ENCODE data around the gene MAGEB17. TPM values are rescaled to one million over a fixed set of nuclear protein-coding genes. Genes with fewer than 3 reads are reported as not detected.

Gene MAGEB17
- total RNA-seq, 1 donor: not detected

- H4K20me1 ChIP-seq (ENCODE audit: insufficient read depth, low read length): no peaks in the 10 kb centered on the region
- no peaks in the 10 kb centered on the region for H3K79me2 ChIP-seq (ENCODE audit: insufficient read depth, low read length)
These were observed 18.4 kb downstream of the MAGEB17 start for GRCh38 chrX:16185725-16186136.

DNA sequence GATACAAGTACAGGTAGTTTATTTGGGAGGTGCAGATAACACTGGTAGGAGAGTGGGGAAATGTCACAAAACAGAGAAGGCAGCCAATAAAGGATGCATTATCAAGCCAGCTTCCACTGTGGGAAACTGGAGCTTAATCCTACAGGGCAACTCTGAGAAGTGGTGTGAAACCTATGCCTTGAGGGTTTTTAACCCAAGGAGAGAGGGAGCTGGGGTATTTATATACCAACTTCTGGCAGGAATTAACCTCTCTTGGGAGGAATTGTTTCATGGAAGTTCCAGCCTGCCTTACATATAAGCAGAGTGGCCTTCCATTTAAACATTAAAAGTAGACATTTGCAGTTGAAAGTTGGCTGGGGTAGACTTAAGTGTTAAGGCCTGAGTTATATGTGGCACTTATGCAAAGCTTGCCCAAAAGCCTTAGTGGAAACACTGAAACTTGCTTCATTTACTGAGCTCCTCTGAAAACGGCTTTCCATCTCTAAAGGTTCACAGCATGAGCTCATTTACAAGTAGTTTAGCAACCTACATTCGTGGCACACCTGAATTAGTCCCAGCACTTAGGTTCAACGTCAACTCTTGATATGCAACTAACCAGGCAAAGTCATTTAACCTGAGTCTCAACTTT, 19.2 kb downstream of the MAGEB17 start:
- H2AFZ ChIP-seq (ENCODE audit: low read length): no peak overlapping the region
- H3K4me2 ChIP-seq (ENCODE audit: insufficient read depth, low read length): no peak overlapping the region

More at GRCh38 chrX:16185725-16186136, 18.4 kb downstream of the MAGEB17 start:
- Histone ChIP-seq H3K4me2 (ENCODE audit: insufficient read depth, low read length) (no peak overlapping the region), H3K27me3 (ENCODE audit: insufficient read depth, low read length) (no peaks in the 10 kb centered on the region), H3K9me3 (ENCODE audit: low read depth, low read length) (no peaks in the 10 kb centered on the region), H3K36me3 (ENCODE audit: insufficient read depth, low read length) (no peaks in the 10 kb centered on the region), H3K27ac (ENCODE audit: low read depth, low read length) (peak overlapping the region; percentile 62), H2AFZ (ENCODE audit: low read length) (no peak overlapping the region), H3K4me1 (ENCODE audit: insufficient read depth, low read length) (peaks cover 22% of the 10 kb centered on the region), H3K4me3 (ENCODE audit: insufficient read depth, low read length) (no peak overlapping the region)
- DNase-seq (ENCODE audit: insufficient read length, low spot score, missing footprints): peak; percentile 85
- no peak for TF ChIP-seq CTCF (IDR thresholded peaks at IDR 0.05; ENCODE audit: extremely low read depth, low read depth, low read length)

GRCh38 chrX:16187024-16187760, 19.9 kb downstream of the MAGEB17 start:
- Histone ChIP-seq H3K36me3 (ENCODE audit: insufficient read depth, low read length) (no peaks in the 10 kb centered on the region), H4K20me1 (ENCODE audit: insufficient read depth, low read length) (no peaks in the 10 kb centered on the region), H3K9me3 (ENCODE audit: low read depth, low read length) (no peaks in the 10 kb centered on the region), H3K79me2 (ENCODE audit: insufficient read depth, low read length) (no peaks in the 10 kb centered on the region), H3K4me2 (ENCODE audit: insufficient read depth, low read length) (no peak overlapping the region), H3K4me1 (ENCODE audit: insufficient read depth, low read length) (peaks cover 22% of the 10 kb centered on the region), H3K27me3 (ENCODE audit: insufficient read depth, low read length) (no peaks in the 10 kb centered on the region), H3K27ac (ENCODE audit: low read depth, low read length) (no peak overlapping the region), H2AFZ (ENCODE audit: low read length) (no peak overlapping the region), H3K4me3 (ENCODE audit: insufficient read depth, low read length) (no peak overlapping the region)
- no peak for DNase-seq (ENCODE audit: insufficient read length, low spot score, missing footprints)
- no peak for TF ChIP-seq CTCF (IDR thresholded peaks at IDR 0.05; ENCODE audit: extremely low read depth, low read depth, low read length)

More for the DNA sequence above, 19.2 kb downstream of the MAGEB17 start:
- H3K4me1 ChIP-seq (ENCODE audit: insufficient read depth, low read length): peaks cover 22% of the 10 kb centered on the region
- H4K20me1 ChIP-seq (ENCODE audit: insufficient read depth, low read length): no peaks in the 10 kb centered on the region
- no peaks in the 10 kb centered on the region for H3K36me3 ChIP-seq (ENCODE audit: insufficient read depth, low read length)
- no peak overlapping the region for H3K4me3 ChIP-seq (ENCODE audit: insufficient read depth, low read length)
- no peak for TF ChIP-seq CTCF (IDR thresholded peaks at IDR 0.05; ENCODE audit: extremely low read depth, low read depth, low read length)
- H3K9me3 ChIP-seq (ENCODE audit: low read depth, low read length): no peaks in the 10 kb centered on the region
- no peak for DNase-seq (ENCODE audit: insufficient read length, low spot score, missing footprints)
- peak overlapping the region; percentile 62 for H3K27ac ChIP-seq (ENCODE audit: low read depth, low read length)
- no peaks in the 10 kb centered on the region for H3K27me3 ChIP-seq (ENCODE audit: insufficient read depth, low read length)
- no peaks in the 10 kb centered on the region for H3K79me2 ChIP-seq (ENCODE audit: insufficient read depth, low read length)

- Histone ChIP-seq H3K79me2 (ENCODE audit: insufficient read depth, low read length) (no peaks in the 10 kb centered on the region), H3K27ac (ENCODE audit: low read depth, low read length) (no peak overlapping the region), H3K27me3 (ENCODE audit: insufficient read depth, low read length) (no peaks in the 10 kb centered on the region), H3K4me3 (ENCODE audit: insufficient read depth, low read length) (no peak overlapping the region), H3K36me3 (ENCODE audit: insufficient read depth, low read length) (no peaks in the 10 kb centered on the region), H2AFZ (ENCODE audit: low read length) (no peak overlapping the region), H3K4me2 (ENCODE audit: insufficient read depth, low read length) (no peak overlapping the region), H4K20me1 (ENCODE audit: insufficient read depth, low read length) (no peaks in the 10 kb centered on the region), H3K4me1 (ENCODE audit: insufficient read depth, low read length) (peaks cover 22% of the 10 kb centered on the region), H3K9me3 (ENCODE audit: low read depth, low read length) (no peaks in the 10 kb centered on the region)
- DNase-seq (ENCODE audit: insufficient read length, low spot score, missing footprints): no peak
- no peak for TF ChIP-seq CTCF (IDR thresholded peaks at IDR 0.05; ENCODE audit: extremely low read depth, low read depth, low read length)
These were observed 21.4 kb downstream of the MAGEB17 start for GRCh38 chrX:16188687-16189086.

All from osteoblast (primary cell).